Heart left ventricle (tissue), 16 donors: ENCODE measurements around the gene WWOX. TPM values are rescaled to one million over a fixed set of nuclear protein-coding genes. Genes with fewer than 3 reads are reported as not detected.
A peak's percentile ranks its signal among the peaks of the same experiment; 100 is the strongest.

Experiments used
- ATAC-seq, 4 donors: fragments of 200-7000 bp; cut with Tn5 transposase; one replicate each; pipeline ENCODE4 v1.9.1; 2020 to 2022; ENCODE audit warnings: moderate library complexity in 4 of 4, mild to moderate bottlenecking in 3 of 4, moderate number of reproducible peaks in 1 of 4
- DNase-seq, 5 donors: peaks; one replicate each; pipeline ENCODE4 v3.0.0-alpha.2; 2020
- H3K27ac ChIP-seq, 12 donors: fragments of 200-600 bp; sonication (generic) in 4 of 12; one replicate each; pipeline versions ENCODE4 v1.5.0 to v1.8.0; 2016 to 2022; ENCODE audit warnings: mild to moderate bottlenecking in 2 of 12
- H3K27me3 ChIP-seq, 9 donors: fragments of 200-600 bp; sonication (generic) in 2 of 9; one replicate each; pipeline versions ENCODE4 v1.5.1 to v1.8.0; 2016 to 2022; ENCODE audit warnings: mild to moderate bottlenecking in 3 of 9
- H3K36me3 ChIP-seq, 9 donors: fragments of 200-600 bp; sonication (generic) in 2 of 9; one replicate each; pipeline versions ENCODE4 v1.5.0 to v1.8.0; 2018 to 2022; ENCODE audit warnings: mild to moderate bottlenecking in 2 of 9
- H3K4me1 ChIP-seq, 12 donors: fragments of 200-600 bp; sonication (generic) in 4 of 12; one replicate each; pipeline versions ENCODE4 v1.5.0 to v1.8.0; 2016 to 2022; ENCODE audit warnings: mild to moderate bottlenecking in 3 of 12
- H3K4me3 ChIP-seq, 12 donors: fragments of 200-600 bp; sonication (generic) in 4 of 12; one replicate each; pipeline versions ENCODE4 v1.5.0 to v1.8.0; 2017 to 2022; ENCODE audit warnings: mild to moderate bottlenecking in 9 of 12, moderate library complexity in 4 of 12
- H3K9me3 ChIP-seq, 12 donors: fragments of 200-600 bp; sonication (generic) in 4 of 12; one replicate each; pipeline versions ENCODE4 v1.5.0 to v1.8.0; 2016 to 2022; ENCODE audit warnings: mild to moderate bottlenecking in 1 of 12
- CTCF ChIP-seq, 12 donors: fragments of 200-600 bp; sonication (generic) in 4 of 12; IDR thresholded peaks; one replicate each; pipeline versions ENCODE4 v1.5.0 to v1.8.0; 2018 to 2022; ENCODE audit warnings: antibody characterized with exemption in 12 of 12, mild to moderate bottlenecking in 5 of 12
- POLR2A ChIP-seq, 2 donors: fragments of 450-650 bp; IDR thresholded peaks; one replicate each; pipeline ENCODE4 v1.6.1; 2017; ENCODE audit warnings: antibody characterized with exemption in 2 of 2, mild to moderate bottlenecking in 2 of 2, moderate library complexity in 2 of 2
- WGBS, 4 donors: extraction: QIAGEN DNeasy Blood & Tissue Kit in 2 of 4; methylation state at CpG; one replicate each; pipeline versions ENCODE4 v1.1.5 to v1.1.7; 2013 to 2018; 5-methylcytosine and 5-hydroxymethylcytosine counted together
- intact Hi-C, 10 donors: fragments of 100-400 bp; cut with DNase I; formaldehyde crosslinking; loops; one replicate each; pipeline versions ENCODE4 v1.11.1 to v1.14.2; 2022
- polyA plus RNA-seq, 2 donors: library from polyadenylated mRNA; stranded (reverse); fragments of 200-250 nt; gene quantifications; one replicate each; pipeline ENCODE4 v1.2.3, GENCODE V29; 2013
- total RNA-seq, 9 donors: library from RNA; depleted of rRNA in 2 of 9; stranded (reverse); fragments of >200 nt in 2 of 9; fragmentation: NEBNext Ultra II Directional in 3 of 9; extraction: Animal tissue kit (Norgen Biotek cat#: 25700) in 3 of 9; gene quantifications; one replicate each; pipeline versions ENCODE4 v1.1.0 to v1.2.4, GENCODE V29; 2016 to 2023
- donor health status: ischemic (EF 13 %, LVEDD 7.1; RV severe dilation, severe dysfunction).
- donor health status: healthy with polysubstance abuse.
- donor health status: DM: no; HTN: yes; CAD: no.
- donor health status: DM: no; HTN: no; CAD: no.
- donor health status: ischemic (EF 25% LVEDD 6.9; RV normal size, moderate dysfunction).
- donor health status: ischemic (EF 25% LVEDD 5.7; RV mildly dilated, moderate dysfunction).
- donor health status: healthy.
- donor health status: DM: yes; HTN: yes; CAD: no.
- donor health status: ischemic (EF 35%, LVEDD 5.7; RV mildly dilated, moderate dysfunction).
- donor health status: nonischemic (EF 11% LVEDD 7.7; RV severe dilation, severe dysfunction).
- donor health status: DM: yes; HTN: yes; CAD: no.
- donor health status: PGD.
- donor health status: ischemic (EF 29% LVEDD 5.4; RV normal size, mild dysfunction).
- donor health status: nonischemic (EF 23%, LVEDD 6.1; RV moderate dilation, normal function).

The WWOX gene
- total and polyA plus RNA-seq, 11 donors = 4.3 to 18.3 (median 9.1) TPM

DNA sequence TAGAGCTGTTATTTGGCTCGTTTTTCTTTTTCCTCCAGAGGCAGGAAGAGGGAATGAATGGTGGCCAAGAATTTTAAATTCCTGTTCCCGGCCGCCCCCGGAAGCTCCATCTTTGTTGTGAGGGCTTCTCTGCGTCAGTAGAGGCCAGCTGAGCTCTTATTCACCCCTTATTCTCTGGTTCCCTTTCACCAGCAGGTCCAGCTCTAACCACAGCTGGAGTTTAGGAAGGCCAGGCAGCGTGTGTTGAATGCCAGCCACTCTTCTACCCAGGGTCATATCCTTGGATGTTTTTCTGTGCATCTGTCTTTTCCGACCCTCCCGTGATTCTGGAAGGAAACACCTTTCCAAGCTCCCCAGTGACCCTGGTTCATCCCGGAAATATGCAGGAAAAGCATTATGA lies 570.5 kb downstream of the WWOX start:
- H3K4me1 ChIP-seq = peaks cover 0 to 22% (median 8%) of the 10 kb centered on the region in 12 donors
- peak; percentile 66 to 94 (median 80) for ATAC-seq
- no peaks in the 10 kb centered on the region for H3K9me3 ChIP-seq
- intact Hi-C loops = loop anchor here in 1 of 10 donors (10.0 kb wide), 1 partner anchor 95 kb away; no protein-coding TSS in a partner anchor
- DNase-seq = peak in 4 of 5 donors; percentile 60 to 76 (median 72)
- peak overlapping the region in 10 of 12 donors; percentile 19 to 80 (median 59) for H3K27ac ChIP-seq
- H3K27me3 ChIP-seq = no peaks in the 10 kb centered on the region
- H3K4me3 ChIP-seq = no peak overlapping the region
- H3K36me3 ChIP-seq = no peaks in the 10 kb centered on the region
- TF ChIP-seq POLR2A (IDR thresholded peaks at IDR 0.05) (no peak), CTCF (IDR thresholded peaks at IDR 0.05) (no peak)
- 43 to 61% (median 47%) methylated on average over 9 of the region's 9 CpGs for WGBS, 4 donors

DNA sequence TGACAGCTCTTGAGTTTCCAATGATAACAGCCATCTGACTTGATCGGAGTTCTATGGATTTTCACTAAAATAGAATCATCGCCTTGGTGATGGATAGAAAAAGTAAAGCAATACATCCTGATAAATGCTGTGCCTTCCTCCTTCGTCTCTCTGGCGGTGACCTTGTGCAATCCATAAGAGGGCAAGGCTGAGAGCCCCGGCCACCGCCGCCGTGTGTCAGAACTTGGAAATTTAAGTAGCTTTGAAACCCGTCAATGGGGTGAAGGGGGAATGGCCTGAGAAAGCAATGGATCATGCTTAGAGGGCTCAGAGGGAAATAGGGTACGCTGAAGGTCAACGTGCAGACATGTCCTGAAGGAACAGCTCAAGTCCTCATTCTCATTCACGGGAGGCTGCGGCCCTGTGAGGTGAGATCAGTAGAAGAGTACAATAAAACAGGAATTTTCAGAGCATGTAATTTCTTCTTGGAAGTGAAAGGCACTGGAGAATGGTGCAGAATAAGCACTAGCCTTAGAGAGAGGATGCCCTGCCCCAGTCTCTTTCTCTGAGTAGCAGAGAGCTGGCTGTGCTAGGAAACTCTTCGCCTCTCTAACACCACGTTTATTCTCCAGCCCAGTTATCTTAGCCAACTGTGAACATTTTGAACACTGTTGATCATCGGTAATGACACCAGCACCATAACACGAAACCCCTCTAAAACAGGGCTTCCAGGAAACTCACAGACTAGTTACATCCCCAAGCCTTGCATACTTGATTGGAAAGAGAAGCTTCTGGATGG lies 573.5 kb downstream of the WWOX start:
- Histone ChIP-seq H3K4me3 (no peak overlapping the region), H3K9me3 (no peaks in the 10 kb centered on the region), H3K4me1 (peaks cover 0 to 27% (median 8%) of the 10 kb centered on the region in 12 donors), H3K27me3 (no peaks in the 10 kb centered on the region), H3K36me3 (no peaks in the 10 kb centered on the region), H3K27ac (no peak overlapping the region)
- 93 to 94% (median 93%) methylated on average over 17 of the region's 17 CpGs for WGBS, 4 donors
- ATAC-seq (no peak), DNase-seq (no peak)
- intact Hi-C loops = loop anchor here in 1 of 10 donors (10.0 kb wide), 1 partner anchor 92 kb away; no protein-coding TSS in a partner anchor
- no peak for TF ChIP-seq CTCF (IDR thresholded peaks at IDR 0.05)
- no peak for TF ChIP-seq POLR2A (IDR thresholded peaks at IDR 0.05)

DNA sequence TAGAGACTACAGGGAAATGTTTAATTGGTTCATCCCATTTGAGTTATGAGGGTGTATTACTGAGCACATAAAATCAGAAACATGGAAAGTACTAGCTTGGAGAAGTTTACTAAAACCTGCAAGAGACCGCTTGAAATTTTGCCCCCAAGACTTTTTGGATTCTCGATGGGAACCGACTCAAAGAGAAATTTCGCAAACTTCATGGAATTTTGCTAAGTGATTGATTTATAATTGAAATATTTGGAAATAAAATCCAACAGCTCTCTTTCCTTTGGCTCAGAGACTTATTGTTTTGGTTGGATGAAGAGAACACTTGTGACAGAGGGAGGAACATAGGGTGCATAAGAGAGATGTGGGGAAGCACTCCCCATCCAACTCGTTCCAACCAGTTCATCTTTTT lies 574.4 kb downstream of the WWOX start:
- 90 to 97% (median 95%) methylated on average over 5 of the region's 5 CpGs for WGBS, 4 donors
- intact Hi-C loops = loop anchor here in 1 of 10 donors (10.0 kb wide), 1 partner anchor 91 kb away; no protein-coding TSS in a partner anchor
- Histone ChIP-seq H3K9me3 (no peaks in the 10 kb centered on the region), H3K27ac (no peak overlapping the region), H3K4me3 (no peak overlapping the region), H3K36me3 (no peaks in the 10 kb centered on the region), H3K4me1 (peaks cover 0 to 32% (median 8%) of the 10 kb centered on the region in 12 donors), H3K27me3 (no peaks in the 10 kb centered on the region)
- no peak for TF ChIP-seq POLR2A (IDR thresholded peaks at IDR 0.05)
- TF ChIP-seq CTCF (IDR thresholded peaks at IDR 0.05) = no peak
- ATAC-seq (no peak), DNase-seq (no peak)

- 93 to 96% (median 95%) methylated on average over 6 of the region's 6 CpGs for WGBS, 4 donors
- Histone ChIP-seq H3K4me1 (peaks cover 0 to 18% (median 1%) of the 10 kb centered on the region in 12 donors), H3K36me3 (no peaks in the 10 kb centered on the region), H3K27me3 (no peaks in the 10 kb centered on the region), H3K9me3 (no peaks in the 10 kb centered on the region), H3K27ac (no peak overlapping the region), H3K4me3 (no peak overlapping the region)
- no peak for TF ChIP-seq CTCF (IDR thresholded peaks at IDR 0.05)
- TF ChIP-seq POLR2A (IDR thresholded peaks at IDR 0.05) = no peak
- DNase-seq = no peak
- ATAC-seq = no peak
- intact Hi-C loops = loop anchor here in 1 of 10 donors (10.0 kb wide), 1 partner anchor 89 kb away; no protein-coding TSS in a partner anchor
These were observed 575.9 kb downstream of the WWOX start for GRCh38 chr16:78675312-78675711.
